GM12878 (cell line): Measurements from ENCODE around the gene RAB3IL1. TPM values are rescaled to one million over a fixed set of nuclear protein-coding genes. Genes with fewer than 3 reads are reported as not detected.

Source experiments
- ATAC-seq: fragments of 200-7000 bp; cut with Tn5 transposase; 3 replicates; pipeline ENCODE4 v1.9.1; 2020; ENCODE audit warnings: mild to moderate bottlenecking, moderate library complexity
- BruUV-seq: library from RNA; stranded (reverse); fragments of 400-500 nt; replicated peaks from 2 replicates; lab custom pipeline; 2021; lab: Mats Ljungman, UMichigan
- CTCF ChIA-PET: fragments of 300-600 bp; sonication (Branson Sonifier 250); formaldehyde crosslinking; extraction: SDS; loops from one replicate; lab custom pipeline; 2021; ENCODE audit warnings: inconsistent platforms; lab: Yijun Ruan, JAX
- POLR2A ChIA-PET: fragments of 350-600 bp; formaldehyde crosslinking; extraction: SDS; loops from one replicate; lab custom pipeline; 2021; ENCODE audit warnings: inconsistent platforms; lab: Charles Lee
- RAD21 ChIA-PET: fragments of 300-600 bp; sonication (Branson Sonifier 250); formaldehyde crosslinking; loops from one replicate; lab custom pipeline; 2023; ENCODE audit warnings: antibody characterized with exemption; ENCODE audit not compliant: unreplicated experiment; lab: Charles Lee
- SMC1A ChIA-PET: fragments of 300-600 bp; sonication (Branson Sonifier 250); formaldehyde crosslinking; loops from one replicate; lab custom pipeline; 2023; ENCODE audit not compliant: unreplicated experiment, uncharacterized antibody; lab: Charles Lee
- DNase-seq: peaks from one replicate; pipeline ENCODE4 v3.0.0-alpha.2; 2011; ENCODE audit warnings: low read depth, low spot score
- FAIRE-seq: peaks from 3 replicates; lab custom pipeline; 2011; peaks lifted over from hg19 to GRCh38; lab: Jason Lieb, UNC
- H2AFZ ChIP-seq: 2 replicates; pipeline ENCODE4 v1.6.0; 2011; ENCODE audit warnings: low read depth, low read length, control low read depth; ENCODE audit not compliant: control insufficient read depth
- H3K27ac ChIP-seq: 2 replicates; pipeline ENCODE4 v1.5.1; 2011; ENCODE audit warnings: control low read depth; ENCODE audit not compliant: control insufficient read depth, insufficient read depth
- H3K27me3 ChIP-seq, 2 experiments: replicated peaks in 1 of 2; 2 replicates each; pipeline versions ENCODE4 v1.6.0 to v1.6.1; 2011; ENCODE audit warnings: low read length in 1 of 2; ENCODE audit not compliant: control insufficient read depth in 2 of 2, insufficient read depth in 2 of 2
- H3K36me3 ChIP-seq, 2 experiments: 2 replicates each; pipeline ENCODE4 v1.5.1; 2011; ENCODE audit warnings: low read length in 1 of 2; ENCODE audit not compliant: control insufficient read depth in 2 of 2, insufficient read depth in 2 of 2
- H3K4me1 ChIP-seq: 2 replicates; pipeline ENCODE4 v1.6.1; 2011; ENCODE audit warnings: mild to moderate bottlenecking, low read length, moderate library complexity, mixed read lengths; ENCODE audit not compliant: control insufficient read depth, insufficient read depth
- H3K4me2 ChIP-seq: 2 replicates; pipeline ENCODE4 v1.6.0; 2011; ENCODE audit warnings: control low read depth; ENCODE audit not compliant: control insufficient read depth, insufficient read depth
- H3K4me3 ChIP-seq: fragments of 200-600 bp; sonication (generic); 2 replicates; pipeline ENCODE4 v1.5.1; 2016
- H3K79me2 ChIP-seq: 2 replicates; pipeline ENCODE4 v1.6.0; 2011; ENCODE audit warnings: low read length; ENCODE audit not compliant: control insufficient read depth, insufficient read depth
- H3K9ac ChIP-seq: 2 replicates; pipeline ENCODE4 v1.8.0; 2011; ENCODE audit warnings: low read length, control low read depth, mixed read lengths; ENCODE audit not compliant: control insufficient read depth, insufficient read depth
- H3K9me3 ChIP-seq: replicated peaks from 3 replicates; pipeline ENCODE4 v1.5.1; 2011; ENCODE audit warnings: mild to moderate bottlenecking, low read length; ENCODE audit not compliant: control insufficient read depth, insufficient read depth
- H4K20me1 ChIP-seq: 2 replicates; pipeline ENCODE4 v1.6.0; 2011; ENCODE audit not compliant: control insufficient read depth, insufficient read depth
- ATF2 ChIP-seq: IDR thresholded peaks from 2 replicates; pipeline ENCODE4 v1.6.1; 2012; ENCODE audit warnings: low read length, inconsistent platforms
- BACH1 ChIP-seq: fragments of 450-650 bp; IDR thresholded peaks from 2 replicates; pipeline ENCODE4 v1.6.1; 2017; ENCODE audit warnings: mild to moderate bottlenecking, borderline replicate concordance
- CEBPZ ChIP-seq: fragments of 150-350 bp; IDR thresholded peaks from 2 replicates; pipeline ENCODE4 v1.6.1; 2016; ENCODE audit warnings: low read depth, low read length
- CTCF ChIP-seq, 3 experiments: IDR thresholded peaks in 2 of 3; conservative IDR thresholded peaks in 1 of 3; 2 replicates each; pipeline ENCODE4 v1.5.1; 2011; ENCODE audit warnings: low read depth in 3 of 3, low read length in 3 of 3, mild to moderate bottlenecking in 3 of 3, control low read depth in 2 of 3, moderate library complexity in 2 of 3, inconsistent platforms in 1 of 3, mixed read lengths in 1 of 3; ENCODE audit not compliant: control insufficient read depth in 2 of 3, insufficient read depth in 1 of 3; ENCODE audit errors: extremely low read depth in 1 of 3
- DPF2 ChIP-seq: fragments of 450-650 bp; IDR thresholded peaks from 2 replicates; pipeline ENCODE4 v1.6.1; 2017; ENCODE audit warnings: mild to moderate bottlenecking
- FOXK2 ChIP-seq: fragments of 450-650 bp; IDR thresholded peaks from 2 replicates; pipeline ENCODE4 v1.6.1; 2017; ENCODE audit warnings: mild to moderate bottlenecking, moderate library complexity
- FOXM1 ChIP-seq: IDR thresholded peaks from 2 replicates; pipeline ENCODE4 v1.6.1; 2012; ENCODE audit warnings: low read depth, mild to moderate bottlenecking, inconsistent platforms, low read length, moderate library complexity
- NRF1 ChIP-seq: conservative IDR thresholded peaks from 2 replicates; pipeline ENCODE4 v1.6.1; 2011; ENCODE audit warnings: mild to moderate bottlenecking, low read depth, low read length, improper control_type of control experiment
- RBBP5 ChIP-seq: fragments of 200-600 bp; sonication (generic); conservative IDR thresholded peaks from 2 replicates; pipeline ENCODE4 v1.6.1; 2016
- RCOR1 ChIP-seq: conservative IDR thresholded peaks from 2 replicates; pipeline ENCODE4 v1.6.1; 2012; ENCODE audit warnings: low read depth, low read length, improper control_type of control experiment
- SMAD1 ChIP-seq: fragments of 450-650 bp; IDR thresholded peaks from 2 replicates; pipeline ENCODE4 v1.6.1; 2018; ENCODE audit warnings: mild to moderate bottlenecking, low read depth; ENCODE audit not compliant: partially characterized antibody
- SMARCA5 ChIP-seq: fragments of 450-650 bp; IDR thresholded peaks from 2 replicates; pipeline ENCODE4 v1.6.1; 2017; ENCODE audit warnings: mild to moderate bottlenecking
- USF2 ChIP-seq: IDR thresholded peaks from 2 replicates; pipeline ENCODE4 v1.6.1; 2011; ENCODE audit warnings: low read depth, low read length, improper control_type of control experiment, borderline replicate concordance
- ZBED1 ChIP-seq: IDR thresholded peaks from 2 replicates; pipeline ENCODE4 v1.6.1; 2016; ENCODE audit warnings: borderline replicate concordance
- ZBTB33 ChIP-seq: fragments of 450-650 bp; IDR thresholded peaks from 2 replicates; pipeline ENCODE4 v1.6.1; 2017; ENCODE audit warnings: mild to moderate bottlenecking
- ZNF207 ChIP-seq: fragments of 450-650 bp; IDR thresholded peaks from 2 replicates; pipeline ENCODE4 v1.6.1; 2014; ENCODE audit warnings: antibody characterized with exemption, mild to moderate bottlenecking, borderline replicate concordance
- WGBS: methylation state at CpG from one replicate; pipeline ENCODE4 v1.1.6; 2016; ENCODE audit warnings: low lambda C conversion rate; ENCODE audit not compliant: insufficient replicate concordance, insufficient coverage; ENCODE audit errors: missing lambda C conversion rate; 5-methylcytosine and 5-hydroxymethylcytosine counted together
- in situ Hi-C: fragments of 300-500 bp; cut with MboI; formaldehyde crosslinking; loops from 9 replicates; pipeline ENCODE4 v1.14.3; 2018; ENCODE audit warnings: mixed read lengths
- intact Hi-C: fragments of 100-400 bp; cut with micrococcal nuclease; formaldehyde crosslinking; loops from one replicate; pipeline ENCODE4 v1.14.2; 2022; ENCODE audit not compliant: unreplicated experiment
- polyA plus RNA-seq, 11 experiments: library from polyadenylated mRNA; depleted of rRNA in 4 of 11; unstranded in 6 of 11; stranded (reverse) in 5 of 11; fragments of >200 nt; fragmentation: Nextera tagmentation in 4 of 11; fragmentation: Illumina TruSeq in 1 of 11; extraction: Ambion mirVana in 4 of 11; extraction: Trizol in 1 of 11; gene quantifications; 1 replicate in 1 of 11; 2 replicates in 10 of 11; pipeline versions ENCODE4 v1.2.1 to v1.2.3, GENCODE V29; 2011 to 2016; ENCODE audit warnings: inconsistent platforms in 2 of 11, missing spikeins in 2 of 11, low read depth in 1 of 11
- total RNA-seq, 4 experiments: library from RNA; depleted of rRNA in 3 of 4; stranded (reverse); fragments of >200 nt in 3 of 4; fragmentation: Illumina TruSeq in 1 of 4; extraction: Trizol in 1 of 4; gene quantifications; 2 replicates each; pipeline versions ENCODE4 v1.2.1 to v1.2.3, GENCODE V29; 2013 to 2021

RAB3IL1 gene
- total and polyA plus RNA-seq, 10 of the 15 experiments (the other 5 are each of a cell fraction or from before 2014, with no cell fraction given), result 0.04 TPM; not detected in 9

- Histone ChIP-seq H3K9me3 (no peaks in the 10 kb centered on the region), H2AFZ (no peak overlapping the region), H3K4me2 (0 out of 2 replicates have a peak overlapping the region, but pooled peaks have one; percentile 77), H3K79me2 (no peaks in the 10 kb centered on the region), H3K36me3 (no peaks in the 10 kb centered on the region), H3K4me3 (no peak overlapping the region), H4K20me1 (no peaks in the 10 kb centered on the region), H3K9ac (no peak overlapping the region), H3K4me1 (peaks cover 22% of the 10 kb centered on the region), H3K27me3 (no peaks in the 10 kb centered on the region; a peak in 1 of 4 replicates), H3K27ac (no peak overlapping the region)
- CTCF ChIA-PET, result interaction anchor here (0.6 to 4.0 kb wide), 3 partner anchors 10 to 202 kb away, joined by 3 to 38 read pairs (median 3); no protein-coding TSS in a partner anchor
- DNase-seq (no peak), FAIRE-seq (no peak), ATAC-seq (no peak)
- RAD21 ChIA-PET, result no interaction called here
- intact Hi-C loops (no loop called here), in situ Hi-C loops (no loop called here)
- POLR2A ChIA-PET, result interaction anchor here (0.6 to 1.2 kb wide), 2 partner anchors 50 to 452 kb away, joined by 3 to 7 read pairs; no protein-coding TSS in a partner anchor
- SMC1A ChIA-PET, result interaction anchor here (1.2 kb wide), 1 partner anchor 83 kb away, joined by 3 read pairs; no protein-coding TSS in a partner anchor
- WGBS, result 90% methylated on average over 7 of the region's 7 CpGs
- BruUV-seq, result no TSS peak
- TF ChIP-seq ZBTB33, result no peak
- no peak for TF ChIP-seq ATF2
- TF ChIP-seq SMAD1, result no peak
- no peak for TF ChIP-seq RCOR1
- TF ChIP-seq USF2, result no peak
- TF ChIP-seq ZNF207, result no peak
- TF ChIP-seq FOXM1, result no peak
- TF ChIP-seq CTCF (IDR thresholded peaks at IDR 0.05 in 2 of 3, conservative IDR thresholded peaks at IDR 0.05 in 1 of 3; ENCODE audit: control insufficient read depth in 2 of 3, extremely low read depth in 1 of 3, insufficient read depth in 1 of 3, low read depth in 3 of 3, low read length in 3 of 3), result no peak
- TF ChIP-seq BACH1, result no peak
- no peak for TF ChIP-seq DPF2
- no peak for TF ChIP-seq CEBPZ
- TF ChIP-seq SMARCA5, result no peak
- TF ChIP-seq FOXK2, result no peak
- no peak for TF ChIP-seq RBBP5
- TF ChIP-seq NRF1, result no peak
- TF ChIP-seq ZBED1, result no peak
Measured at GRCh38 chr11:61879152-61879551, 38.2 kb downstream of the RAB3IL1 start.
